ENCODE results near the gene TRIM26. TPM values are rescaled to one million over a fixed set of nuclear protein-coding genes. Genes with fewer than 3 reads are reported as not detected.

The TRIM26 gene
- total and polyA plus RNA-seq, 2 of the 8 experiments (the other 6 are each of a cell fraction or from before 2014, with no cell fraction given) = 21.5 to 32.3 TPM

- TF ChIP-seq PHF8 (conservative IDR thresholded peaks at IDR 0.05; ENCODE audit: low read depth, low read length) = no peak
- TF ChIP-seq POLR2AphosphoS5 (IDR thresholded peaks at IDR 0.05; ENCODE audit: low read depth, low read length) = no peak
- TF ChIP-seq RNF2 (IDR thresholded peaks at IDR 0.05; ENCODE audit: borderline replicate concordance, low read depth, low read length, missing control alignments, poor library complexity, severe bottlenecking) = no peak
- TF ChIP-seq USF2 (IDR thresholded peaks at IDR 0.05; ENCODE audit: low read length) = no peak
- no peak for TF ChIP-seq CHD1 (IDR thresholded peaks at IDR 0.05; ENCODE audit: low read depth, low read length)
These were observed 33.1 kb downstream of the TRIM26 start (continued) for GRCh38 chr6:30180145-30180544.
